ENCODE data around the gene PPP5C.

PPP5C gene

GRCh38 chr19:46381756-46382345 is 35.0 kb downstream of the PPP5C start:
- Histone ChIP-seq H3K9me3 (ENCODE audit: control insufficient read depth, low read depth, low read length) (no peaks in the 10 kb centered on the region), H3K4me1 (ENCODE audit: control insufficient read depth, low read depth, low read length) (no peaks in the 10 kb centered on the region), H3K4me3 (ENCODE audit: low read length) (no peak overlapping the region), H3K27ac (ENCODE audit: low read length) (no peak overlapping the region), H3K27me3 (ENCODE audit: control insufficient read depth, insufficient read depth, low read length) (no peaks in the 10 kb centered on the region), H3K9ac (ENCODE audit: low read length) (no peak overlapping the region), H3K36me3 (ENCODE audit: control insufficient read depth, low read depth, low read length) (peaks cover 70% of the 10 kb centered on the region)

- H3K9ac ChIP-seq (ENCODE audit: low read length) = no peak overlapping the region
- peaks cover 70% of the 10 kb centered on the region for H3K36me3 ChIP-seq (ENCODE audit: control insufficient read depth, low read depth, low read length)
- no peaks in the 10 kb centered on the region for H3K4me1 ChIP-seq (ENCODE audit: control insufficient read depth, low read depth, low read length)
- H3K9me3 ChIP-seq (ENCODE audit: control insufficient read depth, low read depth, low read length) = no peaks in the 10 kb centered on the region
- no peak overlapping the region for H3K27ac ChIP-seq (ENCODE audit: low read length)
- H3K4me3 ChIP-seq (ENCODE audit: low read length) = no peak overlapping the region
- no peaks in the 10 kb centered on the region for H3K27me3 ChIP-seq (ENCODE audit: control insufficient read depth, insufficient read depth, low read length)
Measured at GRCh38 chr19:46383171-46383815, 36.4 kb downstream of the PPP5C start.

DNA sequence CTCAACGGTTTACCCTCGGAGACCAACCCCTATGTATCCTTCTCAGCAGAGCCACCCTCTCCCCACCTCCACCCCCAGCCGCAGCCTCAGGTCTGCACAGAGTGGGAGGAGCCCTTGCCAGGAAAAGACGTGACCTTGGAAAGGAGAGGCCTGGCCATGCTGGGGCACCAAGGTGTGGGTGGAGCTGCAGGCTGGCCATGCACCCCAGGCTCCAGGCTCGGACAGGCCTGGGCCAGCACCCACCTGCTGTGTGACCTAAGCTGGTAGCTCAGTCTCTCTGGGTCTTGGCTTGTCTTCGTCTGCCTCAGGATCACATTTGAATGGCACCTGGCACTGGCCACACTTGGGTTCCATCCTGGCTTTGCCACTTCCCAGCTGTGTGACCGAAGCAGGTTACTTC is 37.0 kb downstream of the PPP5C start:
- no peak overlapping the region for H3K9ac ChIP-seq (ENCODE audit: low read length)
- no peaks in the 10 kb centered on the region for H3K4me1 ChIP-seq (ENCODE audit: control insufficient read depth, low read depth, low read length)
- no peaks in the 10 kb centered on the region for H3K27me3 ChIP-seq (ENCODE audit: control insufficient read depth, insufficient read depth, low read length)
- H3K9me3 ChIP-seq (ENCODE audit: control insufficient read depth, low read depth, low read length) = no peaks in the 10 kb centered on the region
- H3K36me3 ChIP-seq (ENCODE audit: control insufficient read depth, low read depth, low read length) = peaks cover 70% of the 10 kb centered on the region
- H3K4me3 ChIP-seq (ENCODE audit: low read length) = no peak overlapping the region
- H3K27ac ChIP-seq (ENCODE audit: low read length) = no peak overlapping the region

DNA sequence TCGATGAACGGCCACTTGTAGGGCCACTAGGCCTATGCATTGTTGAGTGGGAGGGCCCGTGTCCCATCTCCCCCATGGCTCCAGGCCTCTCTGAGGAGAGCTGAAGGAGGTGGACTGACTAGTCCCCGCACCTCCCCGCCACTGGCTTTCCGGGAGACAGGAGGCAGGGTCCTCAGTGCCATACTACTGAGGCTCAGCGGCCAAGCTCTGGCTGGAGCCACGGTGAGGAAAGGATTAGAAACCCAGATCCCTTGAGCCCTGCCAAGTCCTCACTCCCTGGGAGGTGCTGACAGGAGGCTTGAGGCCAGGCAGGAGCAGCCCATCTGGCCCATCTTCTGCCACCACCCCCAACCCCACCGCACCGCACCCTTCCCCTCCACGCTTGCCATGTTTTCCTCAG is 37.5 kb downstream of the PPP5C start:
- Histone ChIP-seq H3K27ac (ENCODE audit: low read length) (no peak overlapping the region), H3K9me3 (ENCODE audit: control insufficient read depth, low read depth, low read length) (no peaks in the 10 kb centered on the region), H3K27me3 (ENCODE audit: control insufficient read depth, insufficient read depth, low read length) (no peaks in the 10 kb centered on the region), H3K4me1 (ENCODE audit: control insufficient read depth, low read depth, low read length) (no peaks in the 10 kb centered on the region), H3K9ac (ENCODE audit: low read length) (no peak overlapping the region), H3K4me3 (ENCODE audit: low read length) (no peak overlapping the region), H3K36me3 (ENCODE audit: control insufficient read depth, low read depth, low read length) (peaks cover 68% of the 10 kb centered on the region)

DNA sequence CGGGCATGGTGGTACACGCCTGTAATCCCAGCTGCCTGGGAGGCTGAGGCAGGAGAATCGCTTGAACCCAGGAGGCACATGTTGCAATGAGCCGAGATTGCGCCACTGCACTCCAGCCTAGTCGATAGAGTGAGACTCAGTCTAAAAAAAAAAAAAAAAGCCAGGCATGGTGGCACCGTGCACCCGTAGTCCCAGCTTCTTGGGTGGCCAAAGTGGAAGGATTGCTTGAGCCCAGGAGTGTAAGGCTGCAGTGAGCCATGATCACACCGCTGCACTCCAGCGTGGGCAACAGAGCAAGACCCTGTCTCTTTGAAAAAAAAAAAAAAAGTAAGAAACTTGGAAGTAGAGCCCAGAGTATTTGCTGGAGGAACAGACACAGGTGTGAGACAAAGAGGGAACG is 38.7 kb downstream of the PPP5C start:
- peaks cover 69% of the 10 kb centered on the region for H3K36me3 ChIP-seq (ENCODE audit: control insufficient read depth, low read depth, low read length)
- H3K4me3 ChIP-seq (ENCODE audit: low read length) = no peak overlapping the region
- H3K27ac ChIP-seq (ENCODE audit: low read length) = no peak overlapping the region

DNA sequence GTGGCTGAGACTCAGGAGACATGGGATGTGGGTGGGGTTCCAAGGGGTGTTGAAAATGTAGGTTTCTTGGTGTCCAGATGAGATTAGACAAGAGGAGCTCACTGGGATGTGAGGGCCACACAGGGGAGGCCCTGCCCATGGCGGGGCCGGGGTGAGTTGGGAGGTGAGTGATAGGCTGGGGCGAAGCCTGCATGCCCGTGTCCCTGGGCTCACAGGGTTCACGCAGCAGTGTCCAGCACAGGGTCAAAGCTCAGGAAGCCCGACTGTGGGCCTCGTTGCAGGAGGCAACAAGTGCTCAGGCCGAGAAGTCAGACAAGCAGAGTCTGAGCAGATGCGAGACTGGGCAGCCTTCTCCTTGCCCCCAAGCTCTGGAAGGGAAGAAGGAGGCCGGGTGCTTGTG is 39.3 kb downstream of the PPP5C start:
- no peaks in the 10 kb centered on the region for H3K27me3 ChIP-seq (ENCODE audit: control insufficient read depth, insufficient read depth, low read length)
- no peaks in the 10 kb centered on the region for H3K9me3 ChIP-seq (ENCODE audit: control insufficient read depth, low read depth, low read length)
- H3K4me1 ChIP-seq (ENCODE audit: control insufficient read depth, low read depth, low read length) = no peaks in the 10 kb centered on the region
- H3K4me3 ChIP-seq (ENCODE audit: low read length) = no peak overlapping the region
- H3K9ac ChIP-seq (ENCODE audit: low read length) = no peak overlapping the region
- H3K27ac ChIP-seq (ENCODE audit: low read length) = no peak overlapping the region
- H3K36me3 ChIP-seq (ENCODE audit: control insufficient read depth, low read depth, low read length) = peaks cover 70% of the 10 kb centered on the region

More for the DNA sequence above, 38.7 kb downstream of the PPP5C start:
- Histone ChIP-seq H3K9me3 (ENCODE audit: control insufficient read depth, low read depth, low read length) (no peaks in the 10 kb centered on the region), H3K27me3 (ENCODE audit: control insufficient read depth, insufficient read depth, low read length) (no peaks in the 10 kb centered on the region), H3K9ac (ENCODE audit: low read length) (no peak overlapping the region), H3K4me1 (ENCODE audit: control insufficient read depth, low read depth, low read length) (no peaks in the 10 kb centered on the region)

- no peak overlapping the region for H3K4me3 ChIP-seq (ENCODE audit: low read length)
- H3K27me3 ChIP-seq (ENCODE audit: control insufficient read depth, insufficient read depth, low read length) = no peaks in the 10 kb centered on the region
- no peak overlapping the region for H3K27ac ChIP-seq (ENCODE audit: low read length)
- no peaks in the 10 kb centered on the region for H3K4me1 ChIP-seq (ENCODE audit: control insufficient read depth, low read depth, low read length)
- H3K9me3 ChIP-seq (ENCODE audit: control insufficient read depth, low read depth, low read length) = no peaks in the 10 kb centered on the region
- peaks cover 70% of the 10 kb centered on the region for H3K36me3 ChIP-seq (ENCODE audit: control insufficient read depth, low read depth, low read length)
- H3K9ac ChIP-seq (ENCODE audit: low read length) = no peak overlapping the region
Measured at GRCh38 chr19:46386996-46387712, 40.3 kb downstream of the PPP5C start.

GRCh38 chr19:46387713-46388130 is 40.8 kb downstream of the PPP5C start:
- H3K4me3 ChIP-seq (ENCODE audit: low read length) = no peak overlapping the region
- H3K9me3 ChIP-seq (ENCODE audit: control insufficient read depth, low read depth, low read length) = no peaks in the 10 kb centered on the region
- H3K9ac ChIP-seq (ENCODE audit: low read length) = no peak overlapping the region
- no peaks in the 10 kb centered on the region for H3K4me1 ChIP-seq (ENCODE audit: control insufficient read depth, low read depth, low read length)
- no peaks in the 10 kb centered on the region for H3K27me3 ChIP-seq (ENCODE audit: control insufficient read depth, insufficient read depth, low read length)
- no peak overlapping the region for H3K27ac ChIP-seq (ENCODE audit: low read length)
- H3K36me3 ChIP-seq (ENCODE audit: control insufficient read depth, low read depth, low read length) = peaks cover 64% of the 10 kb centered on the region

DNA sequence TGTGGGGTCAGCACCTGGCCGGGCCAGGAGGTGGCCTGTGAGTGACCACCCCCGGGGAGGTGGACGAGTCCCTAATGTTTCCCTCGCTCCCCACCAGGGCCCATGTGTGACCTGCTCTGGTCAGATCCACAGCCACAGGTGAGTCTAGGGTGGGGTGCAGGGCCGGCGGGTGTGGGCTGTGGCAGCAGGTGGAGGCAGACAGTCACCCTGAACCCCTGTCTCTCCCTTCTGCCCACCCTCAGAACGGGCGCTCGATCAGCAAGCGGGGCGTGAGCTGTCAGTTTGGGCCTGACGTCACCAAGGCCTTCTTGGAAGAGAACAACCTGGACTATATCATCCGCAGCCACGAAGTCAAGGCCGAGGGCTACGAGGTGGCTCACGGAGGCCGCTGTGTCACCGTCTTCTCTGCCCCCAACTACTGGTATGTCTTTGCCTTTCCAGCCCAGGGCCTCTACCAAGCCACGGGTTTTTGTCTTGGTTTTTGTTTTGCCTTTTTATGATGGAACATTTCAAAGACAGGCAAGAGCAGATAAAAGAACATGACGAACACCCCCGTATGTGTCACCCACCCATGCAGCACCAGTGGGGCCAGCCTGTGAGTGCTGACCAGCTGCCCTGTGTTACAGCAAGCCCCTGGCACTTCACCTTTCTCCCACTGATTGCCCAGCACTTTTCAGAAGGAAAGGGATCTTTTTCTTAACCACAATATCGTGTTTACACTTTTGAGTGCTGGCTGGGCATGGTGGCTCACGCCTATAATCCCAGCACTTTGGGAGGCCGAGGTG is 41.6 kb downstream of the PPP5C start:
- no peaks in the 10 kb centered on the region for H3K9me3 ChIP-seq (ENCODE audit: control insufficient read depth, low read depth, low read length)
- peaks cover 60% of the 10 kb centered on the region for H3K36me3 ChIP-seq (ENCODE audit: control insufficient read depth, low read depth, low read length)
- no peaks in the 10 kb centered on the region for H3K4me1 ChIP-seq (ENCODE audit: control insufficient read depth, low read depth, low read length)
- no peaks in the 10 kb centered on the region for H3K27me3 ChIP-seq (ENCODE audit: control insufficient read depth, insufficient read depth, low read length)
- H3K4me3 ChIP-seq (ENCODE audit: low read length) = no peak overlapping the region
- no peak overlapping the region for H3K9ac ChIP-seq (ENCODE audit: low read length)
- H3K27ac ChIP-seq (ENCODE audit: low read length) = no peak overlapping the region

- no peaks in the 10 kb centered on the region for H3K27me3 ChIP-seq (ENCODE audit: control insufficient read depth, insufficient read depth, low read length)
- H3K36me3 ChIP-seq (ENCODE audit: control insufficient read depth, low read depth, low read length) = peaks cover 44% of the 10 kb centered on the region
- H3K4me1 ChIP-seq (ENCODE audit: control insufficient read depth, low read depth, low read length) = no peaks in the 10 kb centered on the region
- H3K9ac ChIP-seq (ENCODE audit: low read length) = no peak overlapping the region
- H3K27ac ChIP-seq (ENCODE audit: low read length) = no peak overlapping the region
- H3K4me3 ChIP-seq (ENCODE audit: low read length) = no peak overlapping the region
- H3K9me3 ChIP-seq (ENCODE audit: control insufficient read depth, low read depth, low read length) = no peaks in the 10 kb centered on the region
Measured at GRCh38 chr19:46390121-46390858, 43.4 kb downstream of the PPP5C start.

DNA sequence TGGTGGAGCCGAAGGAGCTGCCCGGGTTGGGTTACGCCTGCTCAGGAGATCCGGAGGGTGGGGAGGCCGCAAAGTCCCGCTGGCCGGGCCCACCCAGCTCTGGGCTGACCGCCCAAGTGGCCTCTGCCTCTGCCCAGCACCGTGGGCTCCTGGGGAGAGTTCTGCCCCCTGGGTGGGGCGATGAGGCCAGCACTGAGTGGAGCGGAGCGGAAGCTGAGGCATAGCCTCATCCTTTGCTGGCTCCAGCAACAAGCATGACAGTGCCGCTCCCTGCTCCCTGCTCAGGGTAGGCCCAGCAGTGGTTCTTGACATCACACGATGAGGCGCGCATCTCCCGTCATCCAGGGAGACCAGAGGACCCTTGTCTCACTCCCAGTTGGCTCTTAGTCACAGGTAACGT is 44.0 kb downstream of the PPP5C start:
- H3K9ac ChIP-seq (ENCODE audit: low read length) = no peak overlapping the region
- no peaks in the 10 kb centered on the region for H3K27me3 ChIP-seq (ENCODE audit: control insufficient read depth, insufficient read depth, low read length)
- H3K36me3 ChIP-seq (ENCODE audit: control insufficient read depth, low read depth, low read length) = peaks cover 44% of the 10 kb centered on the region
- no peaks in the 10 kb centered on the region for H3K9me3 ChIP-seq (ENCODE audit: control insufficient read depth, low read depth, low read length)
- H3K27ac ChIP-seq (ENCODE audit: low read length) = no peak overlapping the region
- no peak overlapping the region for H3K4me3 ChIP-seq (ENCODE audit: low read length)
- no peaks in the 10 kb centered on the region for H3K4me1 ChIP-seq (ENCODE audit: control insufficient read depth, low read depth, low read length)

All from iPS-18a (cell line).